Left lung (tissue), 10 donors: Measurements from ENCODE around the gene COBL. TPM values are rescaled to one million over a fixed set of nuclear protein-coding genes. Genes with fewer than 3 reads are reported as not detected.

Experiments
- ATAC-seq: fragments of 200-7000 bp; cut with Tn5 transposase; one replicate; pipeline ENCODE4 v1.9.1; 2020; ENCODE audit warnings: moderate library complexity
- DNase-seq, 4 donors: peaks; one replicate each; pipeline ENCODE4 v3.0.0-alpha.2; 2013 to 2020
- H3K27ac ChIP-seq, 2 donors: fragments of 200-600 bp; sonication (generic) in 1 of 2; one replicate each; pipeline versions ENCODE4 v1.5.0 to v1.8.0; 2020 to 2021
- H3K27me3 ChIP-seq, 2 donors: fragments of 200-600 bp; sonication (generic) in 1 of 2; one replicate each; pipeline versions ENCODE4 v1.5.0 to v1.8.0; 2020 to 2021
- H3K36me3 ChIP-seq, 2 donors: fragments of 200-600 bp; sonication (generic) in 1 of 2; one replicate each; pipeline versions ENCODE4 v1.5.0 to v1.8.0; 2020 to 2021
- H3K4me1 ChIP-seq, 2 donors: fragments of 200-600 bp; one replicate each; pipeline ENCODE4 v1.8.0; 2021
- H3K4me3 ChIP-seq, 2 donors: fragments of 200-600 bp; sonication (generic) in 1 of 2; one replicate each; pipeline versions ENCODE4 v1.5.0 to v1.8.0; 2020 to 2021; ENCODE audit warnings: mild to moderate bottlenecking in 1 of 2
- H3K9me3 ChIP-seq, 2 donors: fragments of 200-600 bp; sonication (generic) in 1 of 2; one replicate each; pipeline versions ENCODE4 v1.5.0 to v1.8.0; 2020 to 2021
- intact Hi-C, 2 donors: fragments of 100-400 bp; cut with DNase I; formaldehyde crosslinking; loops; one replicate each; pipeline versions ENCODE4 v1.11.2 to v1.14.2; 2022
- polyA plus RNA-seq, 6 donors: library from polyadenylated mRNA; unstranded; fragments of 120-200 nt; gene quantifications; one replicate each; pipeline ENCODE4 v1.2.1, GENCODE V29; 2013; ENCODE audit not compliant: insufficient read length in 6 of 6
- total RNA-seq, 2 donors: library from RNA; stranded (reverse); fragmentation: NEBNext Ultra II Directional; extraction: Animal tissue kit (Norgen Biotek cat#: 25700); gene quantifications; one replicate each; pipeline ENCODE4 v1.2.1, GENCODE V29; 2021
- TF ChIP-seq, protein P1 (sequence below), 2 donors: fragments of 200-600 bp; sonication (generic) in 1 of 2; IDR thresholded peaks; one replicate each; pipeline versions ENCODE4 v1.5.0 to v1.8.0; 2021; ENCODE audit warnings: antibody characterized with exemption in 2 of 2
- donor health status: DM: no; HTN: yes; CAD: no.
- donor health status: DM: no; HTN: no; CAD: no.

Gene COBL
- total and polyA plus RNA-seq, 8 donors, result 3.6 to 36.1 (median 6.4) TPM

- Histone ChIP-seq H3K27me3 (no peaks in the 10 kb centered on the region), H3K4me3 (no peak overlapping the region), H3K27ac (no peak overlapping the region), H3K9me3 (no peaks in the 10 kb centered on the region), H3K36me3 (no peaks in the 10 kb centered on the region), H3K4me1 (no peaks in the 10 kb centered on the region)
- TF ChIP-seq, protein P1, sequence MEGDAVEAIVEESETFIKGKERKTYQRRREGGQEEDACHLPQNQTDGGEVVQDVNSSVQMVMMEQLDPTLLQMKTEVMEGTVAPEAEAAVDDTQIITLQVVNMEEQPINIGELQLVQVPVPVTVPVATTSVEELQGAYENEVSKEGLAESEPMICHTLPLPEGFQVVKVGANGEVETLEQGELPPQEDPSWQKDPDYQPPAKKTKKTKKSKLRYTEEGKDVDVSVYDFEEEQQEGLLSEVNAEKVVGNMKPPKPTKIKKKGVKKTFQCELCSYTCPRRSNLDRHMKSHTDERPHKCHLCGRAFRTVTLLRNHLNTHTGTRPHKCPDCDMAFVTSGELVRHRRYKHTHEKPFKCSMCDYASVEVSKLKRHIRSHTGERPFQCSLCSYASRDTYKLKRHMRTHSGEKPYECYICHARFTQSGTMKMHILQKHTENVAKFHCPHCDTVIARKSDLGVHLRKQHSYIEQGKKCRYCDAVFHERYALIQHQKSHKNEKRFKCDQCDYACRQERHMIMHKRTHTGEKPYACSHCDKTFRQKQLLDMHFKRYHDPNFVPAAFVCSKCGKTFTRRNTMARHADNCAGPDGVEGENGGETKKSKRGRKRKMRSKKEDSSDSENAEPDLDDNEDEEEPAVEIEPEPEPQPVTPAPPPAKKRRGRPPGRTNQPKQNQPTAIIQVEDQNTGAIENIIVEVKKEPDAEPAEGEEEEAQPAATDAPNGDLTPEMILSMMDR (IDR thresholded peaks at IDR 0.05), result no peak
- intact Hi-C loops, result no loop called here
- ATAC-seq, result no peak
- no peak for DNase-seq
Observed at GRCh38 chr7:50974240-50974639, 342.4 kb downstream of the COBL start.

GRCh38 chr7:50973814-50974213 lies 342.8 kb downstream of the COBL start:
- ATAC-seq, result no peak
- H3K27ac ChIP-seq, result no peak overlapping the region
- no peaks in the 10 kb centered on the region for H3K27me3 ChIP-seq
- no peak overlapping the region for H3K4me3 ChIP-seq
- no peaks in the 10 kb centered on the region for H3K36me3 ChIP-seq
- DNase-seq, result no peak
- TF ChIP-seq, protein P1 (IDR thresholded peaks at IDR 0.05), result no peak
- no peaks in the 10 kb centered on the region for H3K4me1 ChIP-seq
- intact Hi-C loops, result no loop called here
- no peaks in the 10 kb centered on the region for H3K9me3 ChIP-seq

- TF ChIP-seq, protein P1 (IDR thresholded peaks at IDR 0.05), result no peak
- DNase-seq, result peak in 2 of 4 donors; percentile 10 to 53
- Histone ChIP-seq H3K4me3 (no peak overlapping the region), H3K27me3 (no peaks in the 10 kb centered on the region), H3K4me1 (no peaks in the 10 kb centered on the region), H3K9me3 (peaks cover 0 to 10% of the 10 kb centered on the region in 2 donors), H3K36me3 (no peaks in the 10 kb centered on the region), H3K27ac (no peak overlapping the region)
- intact Hi-C loops, result no loop called here
- ATAC-seq, result peak; percentile 99
Observed at GRCh38 chr7:50970092-50970491, 346.5 kb downstream of the COBL start.
